A204.1 (cell line): Measurements from ENCODE around the gene ZNF132.
"Not testable (repeated sequence)": the region's sequence is repeated elsewhere in the genome, so short reads cannot be mapped to it uniquely, and the experiment has no call there.

Experiments used
- FAIRE-seq: peaks from 2 replicates; lab custom pipeline; 2012; peaks lifted over from hg19 to GRCh38; lab: Jason Lieb, UNC

The ZNF132 gene

DNA sequence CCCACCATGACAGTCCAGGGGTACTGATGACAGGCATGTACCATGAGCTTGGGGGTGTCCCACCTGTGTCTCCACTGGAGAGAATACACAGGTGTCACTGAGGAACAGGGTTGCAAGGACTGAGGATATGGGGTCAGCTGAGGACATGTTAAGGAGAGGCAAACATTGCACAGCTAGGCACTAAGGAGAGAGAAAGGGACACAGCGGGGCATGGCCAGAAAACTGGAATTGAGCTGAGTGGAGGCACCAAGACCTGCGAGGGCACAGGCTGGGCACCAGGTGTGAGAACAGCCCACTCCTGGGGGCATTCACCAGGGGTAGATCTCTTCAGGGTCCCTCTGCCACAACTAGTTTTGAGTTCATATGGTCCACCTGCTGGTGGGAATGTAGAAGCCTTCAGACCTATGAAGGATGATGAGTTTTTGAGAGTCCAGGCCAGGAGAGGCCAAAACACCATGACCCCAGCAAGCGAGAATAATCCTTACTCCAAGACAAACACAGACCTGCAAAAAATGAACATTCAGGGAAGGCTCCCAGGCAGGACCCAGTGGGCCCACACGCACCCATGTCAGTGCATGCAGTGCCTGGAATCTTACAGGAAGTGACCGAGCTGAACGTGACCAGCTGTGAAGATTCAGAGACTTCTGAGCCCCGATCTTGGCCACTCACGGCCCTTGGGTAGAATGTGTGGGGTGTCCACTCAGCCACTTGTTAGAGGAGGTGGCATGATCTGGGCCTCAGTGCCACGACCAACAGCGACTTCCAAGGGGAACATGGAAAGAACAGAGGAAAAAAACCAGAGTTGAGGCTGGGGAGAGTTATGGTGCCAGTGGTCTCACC, 32.9 kb downstream of the ZNF132 start:
- FAIRE-seq = no peak

DNA sequence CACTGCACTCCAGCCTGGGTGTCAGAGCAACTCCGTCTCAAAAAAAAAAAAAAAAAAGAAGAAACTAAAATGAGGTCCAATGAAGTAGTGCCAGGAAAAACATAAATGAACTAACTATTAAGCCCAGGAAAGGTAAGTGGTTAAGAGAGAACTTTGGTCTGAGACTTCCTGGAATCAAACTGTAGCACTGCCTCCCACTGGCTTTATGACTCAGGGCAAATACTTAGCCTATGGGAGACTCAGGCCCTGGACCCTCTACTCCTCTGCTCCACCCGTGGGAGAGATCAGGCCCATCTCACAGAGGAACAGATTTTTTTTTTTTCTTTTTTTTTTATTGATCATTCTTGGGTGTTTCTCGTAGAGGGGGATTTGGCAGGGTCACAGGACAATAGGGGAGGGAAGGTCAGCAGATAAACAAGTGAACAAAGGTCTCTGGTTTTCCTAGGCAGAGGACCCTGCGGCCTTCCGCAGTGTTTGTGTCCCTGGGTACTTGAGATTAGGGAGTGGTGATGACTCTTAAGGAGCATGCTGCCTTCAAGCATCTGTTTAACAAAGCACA, 36.0 kb downstream of the ZNF132 start:
- not testable (repeated sequence) for FAIRE-seq

DNA sequence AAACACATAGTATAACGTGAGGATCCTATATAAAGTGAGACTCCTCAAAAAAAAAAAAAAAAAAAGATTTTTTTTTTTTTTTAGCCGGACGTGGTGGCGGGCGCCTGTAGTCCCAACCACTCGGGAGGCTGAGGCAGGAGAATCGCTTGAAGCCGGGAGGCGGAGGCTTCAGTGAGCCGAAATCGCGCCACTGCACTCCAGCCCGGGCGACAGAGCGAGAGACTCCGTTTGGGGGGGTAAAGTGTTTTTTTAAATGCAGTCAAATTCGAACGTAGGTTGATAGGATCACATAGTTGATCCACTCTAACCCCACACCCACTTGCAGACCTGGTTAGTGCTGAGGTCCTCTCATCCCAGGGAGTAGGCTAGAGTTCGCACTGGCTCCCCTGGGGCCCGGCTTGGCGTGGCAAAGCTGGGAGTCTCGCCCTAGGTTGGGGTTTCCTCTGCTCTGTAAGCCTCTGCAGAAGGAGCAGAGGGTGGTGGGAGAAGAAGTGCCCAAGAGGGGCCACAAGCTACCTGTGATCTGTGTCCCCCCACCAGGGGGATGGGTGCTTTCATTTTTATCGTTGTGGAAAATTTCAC, 38.0 kb downstream of the ZNF132 start:
- FAIRE-seq = no peak

DNA sequence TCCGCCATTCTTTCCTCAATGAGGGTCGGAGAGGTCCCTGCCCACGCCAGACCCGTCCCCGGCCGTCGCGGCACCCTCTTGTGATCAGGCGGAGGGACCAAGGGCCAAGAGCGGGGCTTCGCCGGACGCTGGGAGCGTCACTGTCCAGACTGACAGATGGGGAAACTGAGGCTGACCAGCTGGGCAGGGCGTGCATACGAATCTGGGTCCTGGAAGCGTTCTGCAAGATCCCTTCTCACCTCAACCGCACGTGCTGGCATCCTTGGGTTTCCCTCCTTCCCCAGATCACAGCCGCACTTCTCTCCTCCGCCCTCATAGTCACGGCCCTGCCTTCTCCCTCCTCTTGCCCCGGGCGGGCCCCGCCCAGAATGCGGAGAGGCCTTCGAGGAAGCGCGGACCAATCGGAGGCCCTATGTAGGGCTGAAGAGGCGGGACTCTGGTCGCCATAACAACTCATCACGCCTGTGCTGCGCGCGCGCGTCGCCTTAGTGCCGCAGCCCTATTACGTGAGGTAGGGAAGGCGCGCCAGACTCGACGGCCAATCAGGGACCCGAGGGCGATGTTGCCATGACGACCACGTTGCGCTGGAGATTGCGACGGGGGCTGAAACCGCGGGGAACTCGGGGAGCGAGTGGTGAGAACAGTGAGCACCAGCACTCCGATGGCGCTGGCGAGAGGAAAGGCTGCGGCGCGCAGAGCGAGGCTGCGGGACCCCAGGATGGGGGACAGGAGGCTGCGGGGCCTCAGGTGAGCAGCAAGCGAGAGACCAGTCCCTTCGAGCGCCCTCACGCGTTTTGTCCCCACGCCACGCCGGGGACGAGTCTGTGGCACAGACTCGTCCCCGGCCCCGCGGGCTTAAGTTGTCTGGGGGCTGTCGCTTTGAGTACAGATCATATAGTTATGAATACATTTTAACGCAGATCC, 38.8 kb downstream of the ZNF132 start:
- FAIRE-seq = peak; percentile 99

DNA sequence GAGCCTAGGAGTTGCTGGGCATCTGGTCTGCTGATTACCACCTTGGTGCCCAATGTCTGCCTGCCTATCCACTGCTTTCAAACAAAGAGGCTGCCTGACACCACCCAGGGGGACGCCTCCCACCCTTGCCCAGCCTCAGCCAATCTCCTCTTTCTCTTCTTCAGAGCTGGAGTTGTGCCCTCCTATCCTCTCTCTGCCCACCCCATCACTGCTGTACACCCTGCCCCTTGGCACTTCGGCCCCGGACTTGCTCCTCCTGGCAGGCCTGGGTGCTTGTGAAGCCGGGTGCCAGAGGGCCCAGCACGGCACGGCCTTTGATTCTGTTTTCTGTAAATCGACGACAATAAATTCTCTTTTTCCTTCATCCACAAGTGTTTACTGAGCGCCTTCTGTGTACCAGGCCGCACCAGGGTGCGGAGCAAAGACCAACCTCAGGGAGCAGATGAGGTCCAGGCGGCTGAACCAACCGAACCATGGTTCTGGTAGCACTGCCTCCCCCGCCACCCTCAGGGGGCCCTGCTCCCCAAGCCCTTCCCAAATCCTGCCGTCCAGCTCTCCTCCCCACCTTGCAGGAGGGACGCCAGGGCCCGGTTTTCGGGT, 39.5 kb downstream of the ZNF132 start:
- no peak for FAIRE-seq

DNA sequence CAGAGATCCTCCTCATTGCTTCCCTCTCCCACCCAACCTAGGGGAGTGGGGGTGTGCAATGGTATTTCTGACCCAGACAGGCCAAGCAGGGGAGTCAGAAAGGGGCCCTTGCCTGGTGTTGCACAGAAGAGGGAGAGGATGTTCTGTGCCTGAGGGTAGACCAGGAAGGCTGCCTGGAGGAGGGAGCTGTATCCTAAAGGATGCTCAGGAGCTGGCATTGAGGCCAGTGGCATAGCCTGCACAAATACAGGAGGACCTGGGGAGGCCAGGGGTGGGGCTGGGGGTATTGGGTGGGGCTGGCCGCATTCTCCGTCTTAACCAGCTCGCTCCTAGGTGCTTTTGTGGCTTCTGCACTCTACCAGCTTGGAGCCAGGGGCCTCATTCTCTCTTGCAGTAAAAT, 40.0 kb downstream of the ZNF132 start:
- no peak for FAIRE-seq

DNA sequence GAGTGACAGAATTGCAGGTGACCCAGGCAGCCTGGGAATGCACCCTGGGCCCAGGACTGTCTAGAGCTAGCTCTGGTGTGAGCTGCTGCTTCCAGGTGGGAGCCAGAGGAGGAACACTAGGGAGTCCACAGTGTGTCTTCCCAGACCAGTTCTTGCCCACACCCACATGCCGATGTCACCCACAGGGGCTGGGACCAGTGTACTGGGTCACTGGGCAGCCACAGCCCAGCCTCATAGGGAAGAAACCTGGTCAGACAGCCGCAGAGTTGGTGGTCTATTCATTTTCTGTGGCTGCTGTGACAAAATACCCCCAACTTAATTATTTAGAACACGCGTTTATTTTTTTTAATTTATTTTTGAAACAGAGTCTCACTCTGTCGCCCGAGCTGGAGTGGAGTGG, 41.4 kb downstream of the ZNF132 start:
- FAIRE-seq = no peak

DNA sequence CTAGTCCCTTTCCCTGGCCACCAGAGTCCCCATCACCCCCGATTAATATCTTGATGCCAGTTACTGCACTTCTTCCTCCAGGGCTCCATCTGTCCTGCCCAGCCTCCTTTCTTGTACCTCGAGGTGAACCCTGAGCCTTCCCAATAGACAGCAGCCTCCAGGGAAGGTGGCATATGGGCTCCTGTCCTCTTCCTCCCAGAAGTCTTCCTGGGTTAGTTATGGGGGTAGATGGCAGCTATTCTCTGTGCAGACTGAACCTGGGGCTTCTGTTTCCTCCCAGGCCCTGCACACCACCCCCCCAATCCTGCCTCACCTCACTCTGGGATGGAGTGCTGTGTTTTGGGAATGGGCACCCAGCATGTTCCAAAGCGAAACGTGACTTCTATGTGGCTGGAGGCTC, 41.9 kb downstream of the ZNF132 start:
- no peak for FAIRE-seq

DNA sequence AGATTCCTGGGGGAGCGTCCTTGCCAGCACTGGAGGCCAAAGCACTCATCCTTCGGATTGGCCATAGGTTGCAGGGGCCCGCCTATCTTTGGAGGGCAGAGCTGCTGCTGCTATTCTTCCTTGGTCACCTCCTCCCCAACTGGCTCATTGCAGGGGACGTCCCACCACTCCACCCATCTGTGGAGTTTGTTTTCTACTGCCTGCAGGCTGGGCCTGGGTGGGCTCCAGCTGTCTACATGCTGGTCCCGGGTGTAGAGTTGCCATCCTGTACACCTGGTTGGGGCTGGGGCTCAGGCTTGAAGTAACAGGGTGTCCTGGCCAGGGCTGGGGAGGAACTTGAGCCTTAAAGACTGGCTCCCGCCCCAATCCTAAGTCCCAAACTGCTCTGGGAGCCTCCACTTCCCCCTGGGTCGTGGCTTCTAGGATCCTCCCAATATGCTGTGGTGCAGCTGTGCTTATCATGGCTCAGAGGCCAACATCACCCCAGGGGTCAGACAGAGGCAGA, 42.4 kb downstream of the ZNF132 start:
- FAIRE-seq = no peak

DNA sequence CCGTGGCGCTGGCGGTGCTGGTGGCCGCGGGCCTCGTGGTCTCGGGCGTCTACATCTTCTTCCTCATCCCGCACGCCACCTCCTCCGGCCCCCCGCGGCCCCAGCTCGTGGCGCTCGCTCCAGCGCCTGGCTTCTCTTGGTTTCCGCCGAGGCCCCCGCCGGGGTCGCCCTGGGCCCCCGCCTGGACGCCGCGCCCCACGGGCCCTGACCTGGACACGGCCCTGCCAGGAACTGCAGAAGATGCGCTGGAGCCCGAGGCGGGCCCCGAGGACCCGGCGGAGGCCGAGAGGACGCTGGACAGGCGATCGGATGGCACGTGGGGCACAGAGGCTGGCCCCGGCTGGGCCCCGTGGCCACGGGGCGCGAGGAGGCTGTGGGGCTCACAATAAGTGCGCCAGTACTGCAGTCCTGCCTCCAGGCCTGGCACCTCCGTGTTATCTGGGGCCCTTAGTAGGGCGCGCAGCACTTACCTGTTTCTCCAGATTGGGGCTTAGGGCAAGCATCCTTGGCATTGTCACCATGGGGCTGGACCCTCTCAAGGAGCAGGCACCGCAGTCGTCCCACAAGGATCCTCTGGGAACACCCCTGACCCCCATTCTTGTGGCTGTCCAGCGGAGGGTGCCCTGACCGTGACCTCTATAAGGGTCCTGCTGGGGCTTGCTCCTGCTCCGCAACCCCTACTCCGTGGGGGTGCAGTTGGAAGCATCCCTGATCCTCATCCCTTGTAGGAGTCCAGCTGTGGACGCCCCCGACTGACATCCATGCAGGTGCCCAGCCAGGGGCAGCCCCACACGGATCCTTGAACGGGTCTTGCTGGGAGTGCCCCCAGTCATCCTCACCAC, 43.0 kb downstream of the ZNF132 start:
- FAIRE-seq = no peak

DNA sequence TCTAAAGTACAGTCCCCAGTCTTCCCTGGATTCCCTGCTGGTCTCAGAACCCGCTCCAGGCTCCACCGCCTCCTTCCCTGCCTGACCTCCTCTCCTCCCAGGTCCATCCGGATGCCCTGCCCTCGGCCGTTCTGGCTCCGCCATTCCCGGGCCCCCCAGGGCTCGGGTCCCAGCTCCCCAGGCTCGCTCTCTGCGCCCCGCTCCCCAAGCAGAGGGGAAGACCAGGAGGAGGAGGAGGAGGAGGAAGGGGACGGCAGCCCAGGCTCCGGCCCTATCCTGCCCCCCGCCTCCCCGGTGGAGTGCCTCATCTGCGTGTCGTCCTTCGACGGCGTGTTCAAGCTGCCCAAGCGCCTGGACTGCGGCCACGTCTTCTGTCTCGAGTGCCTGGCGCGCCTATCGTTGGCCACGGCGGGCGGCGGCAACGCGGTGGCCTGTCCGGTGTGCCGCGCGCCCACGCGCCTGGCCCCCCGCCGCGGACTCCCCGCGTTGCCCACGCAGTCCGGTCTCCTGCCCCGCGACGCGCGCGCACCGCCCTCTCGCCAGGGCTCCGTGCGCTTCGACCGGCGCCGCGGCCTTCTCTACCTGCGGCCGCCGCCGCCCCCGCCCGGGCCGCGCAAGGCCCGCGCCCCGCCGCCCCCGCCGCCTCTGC, 43.9 kb downstream of the ZNF132 start:
- FAIRE-seq = no peak

DNA sequence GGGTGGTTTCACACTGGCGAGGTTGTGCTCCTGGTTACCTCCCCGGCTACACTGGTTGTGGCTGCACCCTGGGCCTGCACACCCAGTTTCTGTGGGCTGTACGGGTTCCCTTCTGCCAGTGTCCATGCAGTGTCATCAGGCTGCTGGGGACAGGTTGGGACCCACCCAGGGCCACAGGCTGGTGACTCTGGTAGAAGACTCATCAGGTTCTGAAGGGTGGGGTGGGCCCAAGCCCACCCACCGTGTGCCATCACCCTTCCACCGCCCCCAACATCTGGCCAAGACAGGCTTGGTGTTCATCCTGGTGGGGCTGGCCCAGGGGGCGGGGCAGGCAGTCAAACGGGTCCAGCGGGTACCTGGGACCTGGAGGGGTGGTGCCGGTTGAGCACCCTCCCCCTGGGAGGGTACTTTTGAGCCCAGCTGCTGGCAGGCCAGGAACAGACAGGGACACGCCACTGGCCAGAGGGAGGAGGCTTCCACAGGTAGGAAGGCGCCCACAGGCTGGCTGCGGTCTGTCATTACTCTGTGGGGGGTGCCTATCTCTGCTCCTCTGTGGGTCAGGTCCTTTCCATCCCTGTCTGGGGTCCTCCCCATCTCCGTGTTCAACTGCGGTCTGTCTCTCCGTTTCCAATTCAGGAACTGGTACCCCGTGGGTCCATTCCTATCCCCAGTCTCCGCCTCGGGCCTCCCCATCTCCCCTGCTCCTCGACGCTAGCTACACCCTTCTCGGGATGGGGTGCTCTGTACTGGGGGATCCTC, 44.6 kb downstream of the ZNF132 start, which contains the start of gene RNF225:
Gene RNF225 (plus strand): TSS at position 437 of the 759 bp plus-strand sequence. CDS start 434 bp downstream, outside the sequence.
- no peak for FAIRE-seq

DNA sequence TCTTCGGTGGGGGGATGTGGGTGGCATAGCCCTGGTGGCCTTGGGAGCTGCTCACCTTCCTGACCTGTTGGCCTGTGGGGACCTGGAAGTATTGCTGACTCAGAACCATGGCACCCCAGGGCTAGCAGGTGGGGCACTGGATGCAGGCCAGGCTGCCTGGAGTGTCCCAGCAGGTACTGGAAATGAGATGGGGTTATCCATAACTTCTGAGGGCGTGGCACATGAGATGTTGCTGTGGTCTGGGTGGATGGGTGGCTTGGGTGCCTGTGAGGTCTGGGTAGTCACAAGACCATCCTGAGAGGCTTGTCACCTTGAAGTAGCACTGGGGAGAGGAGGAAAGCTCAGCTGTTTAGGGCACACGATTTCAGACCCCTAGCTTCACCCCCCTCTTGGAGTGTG, 45.1 kb downstream of the ZNF132 start:
- FAIRE-seq = no peak

DNA sequence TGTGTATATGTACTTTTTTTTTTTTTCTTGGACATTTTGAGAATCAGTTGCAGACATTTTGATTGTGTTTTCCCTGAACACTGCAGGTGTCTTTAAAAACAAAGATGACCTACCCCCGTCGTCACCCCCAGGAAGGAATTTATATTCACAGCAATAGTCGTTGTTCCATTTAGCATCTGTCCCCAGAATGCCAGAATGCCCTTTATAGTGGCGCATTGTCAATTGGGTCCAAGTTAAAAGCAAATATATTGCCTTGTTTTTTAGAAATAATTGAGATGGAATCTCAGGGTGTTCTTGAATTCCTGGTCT, 46.3 kb downstream of the ZNF132 start:
- FAIRE-seq = no peak

DNA sequence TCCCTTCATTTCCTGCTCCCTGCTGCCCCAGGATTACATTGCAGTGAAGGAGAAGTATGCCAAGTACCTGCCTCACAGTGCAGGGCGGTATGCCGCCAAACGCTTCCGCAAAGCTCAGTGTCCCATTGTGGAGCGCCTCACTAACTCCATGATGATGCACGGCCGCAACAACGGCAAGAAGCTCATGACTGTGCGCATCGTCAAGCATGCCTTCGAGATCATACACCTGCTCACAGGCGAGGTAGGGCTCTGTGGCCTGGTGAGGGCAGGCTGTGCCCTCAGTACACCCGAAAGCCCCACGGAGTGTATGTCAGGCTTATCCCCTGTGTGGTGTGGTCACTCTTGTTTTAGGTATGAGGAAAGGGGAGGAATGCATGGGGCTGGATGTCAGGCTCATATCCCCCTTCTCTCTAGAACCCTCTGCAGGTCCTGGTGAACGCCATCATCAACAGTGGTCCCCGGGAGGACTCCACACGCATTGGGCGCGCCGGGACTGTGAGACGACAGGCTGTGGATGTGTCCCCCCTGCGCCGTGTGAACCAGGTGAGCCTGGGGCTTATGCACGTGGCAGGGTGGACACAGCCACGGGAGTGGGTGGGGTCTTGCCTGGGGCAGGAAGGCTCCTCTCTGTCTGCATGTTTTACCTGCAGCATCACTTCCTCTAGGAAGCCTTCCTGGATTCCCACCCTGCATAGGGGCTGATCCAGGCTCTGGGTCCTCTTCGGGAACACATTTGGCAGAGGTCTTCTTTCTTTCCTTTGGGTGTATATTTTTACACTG, 46.8 kb downstream of the ZNF132 start:
- no peak for FAIRE-seq

DNA sequence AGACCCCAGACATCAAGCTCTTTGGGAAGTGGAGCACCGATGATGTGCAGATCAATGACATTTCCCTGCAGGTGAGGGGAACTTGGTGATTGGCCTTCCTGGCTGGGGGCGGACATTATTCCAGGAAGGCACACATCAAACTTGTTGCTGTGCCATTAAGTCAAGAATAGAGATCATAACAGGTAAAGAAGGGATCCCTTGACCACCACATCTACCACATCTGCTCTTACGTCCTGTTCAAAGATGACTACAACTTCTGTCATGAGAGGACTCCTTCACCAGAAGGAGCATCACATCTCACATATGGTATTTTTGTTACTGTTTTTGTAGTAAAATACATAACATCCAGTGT, 51.8 kb downstream of the ZNF132 start:
- FAIRE-seq = no peak

DNA sequence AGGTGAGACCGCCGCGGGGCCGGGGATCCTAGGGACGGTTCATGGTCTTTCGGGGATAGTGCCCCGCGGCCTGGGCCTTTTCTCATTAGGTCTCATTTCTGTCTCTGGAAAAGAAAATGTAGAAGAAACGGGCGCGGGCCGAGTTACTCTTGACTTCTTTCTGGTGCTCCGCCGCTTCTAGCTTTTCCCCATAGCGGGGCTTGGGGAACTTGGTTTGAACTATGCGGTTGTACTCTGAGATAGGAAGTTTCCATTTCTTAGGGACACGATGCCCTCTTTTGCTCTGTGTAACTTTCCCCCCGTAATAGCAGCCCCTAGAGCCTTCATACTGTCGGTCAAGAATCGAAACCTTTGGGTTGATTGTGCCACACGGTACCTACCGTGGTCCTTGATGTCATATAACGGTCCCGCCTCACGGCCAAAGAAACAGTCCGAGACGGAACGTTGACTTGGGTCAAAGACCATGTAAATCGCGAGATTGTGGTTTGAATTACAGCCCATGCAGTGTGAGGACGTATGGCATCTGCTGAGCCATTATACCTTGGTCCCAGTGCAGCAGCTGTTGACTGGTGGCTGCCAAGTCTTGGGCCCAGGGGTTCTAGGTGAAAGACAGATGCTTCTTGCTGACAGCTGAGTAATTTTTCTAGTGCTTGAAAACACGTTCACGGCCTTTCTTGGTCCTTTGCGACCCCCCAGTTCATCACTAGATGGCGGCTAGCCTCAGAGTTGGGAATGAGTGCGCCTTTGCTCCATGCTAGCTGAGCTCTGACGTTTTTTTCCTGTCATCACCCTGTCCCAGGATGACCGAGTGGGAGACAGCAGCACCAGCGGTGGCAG, 52.4 kb downstream of the ZNF132 start:
- no peak for FAIRE-seq
